GM23248 (cell line): ENCODE data around the gene ST7.

Experiments
- EZH2 ChIP-seq: fragments of 200-600 bp; sonication (generic); IDR thresholded peaks from 2 replicates; pipeline ENCODE4 v1.6.1; 2018; ENCODE audit warnings: antibody characterized with exemption, mild to moderate bottlenecking; ENCODE audit not compliant: insufficient read depth, poor library complexity, severe bottlenecking
- EZH2phosphoT487 ChIP-seq: fragments of 200-600 bp; sonication (generic); IDR thresholded peaks from 2 replicates; pipeline ENCODE4 v1.6.1; 2018; ENCODE audit warnings: antibody characterized with exemption, moderate library complexity, mild to moderate bottlenecking, low read depth; ENCODE audit not compliant: insufficient read depth

- TF ChIP-seq EZH2 (no peak), EZH2phosphoT487 (no peak)
Observed at GRCh38 chr7:117262546-117262945, 309.2 kb downstream of the ST7 start.
